Rectal smooth muscle tissue (tissue), 1 donor: ENCODE data around the gene TET1.
"Not testable (repeated sequence)": the region's sequence is repeated elsewhere in the genome, so short reads cannot be mapped to it uniquely, and the experiment has no call there.

Experiments used
- H3K27ac ChIP-seq: one replicate; pipeline ENCODE4 v1.7.0; 2013; ENCODE audit warnings: low read depth, low read length, inconsistent platforms
- H3K27me3 ChIP-seq: one replicate; pipeline ENCODE4 v1.7.0; 2013; ENCODE audit warnings: low read length; ENCODE audit not compliant: control insufficient read depth, insufficient read depth
- H3K36me3 ChIP-seq: one replicate; pipeline ENCODE4 v1.7.0; 2013; ENCODE audit warnings: low read length; ENCODE audit not compliant: control insufficient read depth, insufficient read depth
- H3K4me1 ChIP-seq: one replicate; pipeline ENCODE4 v1.7.0; 2013; ENCODE audit warnings: low read length; ENCODE audit not compliant: control insufficient read depth, insufficient read depth
- H3K4me3 ChIP-seq: one replicate; pipeline ENCODE4 v1.7.0; 2013; ENCODE audit warnings: low read length
- H3K9ac ChIP-seq: one replicate; pipeline ENCODE4 v1.7.0; 2013; ENCODE audit warnings: low read length

TET1 gene

DNA sequence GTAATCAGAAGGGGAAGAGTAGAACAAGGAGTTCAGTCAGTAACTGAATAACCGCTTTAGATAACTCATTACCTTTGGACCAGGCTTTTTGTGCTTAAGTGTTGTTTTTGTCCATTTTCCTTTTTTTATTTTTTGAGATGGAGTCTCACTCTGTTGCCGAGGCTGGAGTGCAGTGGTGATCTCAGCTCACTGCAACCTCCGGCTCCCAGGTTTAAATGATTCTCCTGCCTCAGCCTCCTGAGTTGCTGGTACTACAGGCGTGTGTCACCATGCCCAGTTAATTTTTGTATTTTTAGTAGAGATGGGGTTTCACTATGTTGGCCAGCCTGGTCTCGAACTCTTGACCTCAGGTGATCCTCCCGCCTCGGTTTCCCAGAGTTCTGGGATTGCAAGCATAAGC, 175.6 kb downstream of the TET1 start:
- H3K36me3 ChIP-seq = peaks cover 12% of the 10 kb centered on the region
- H3K9ac ChIP-seq, H3K27ac ChIP-seq, H3K4me3 ChIP-seq, H3K27me3 ChIP-seq, H3K4me1 ChIP-seq: not testable (repeated sequence)

DNA sequence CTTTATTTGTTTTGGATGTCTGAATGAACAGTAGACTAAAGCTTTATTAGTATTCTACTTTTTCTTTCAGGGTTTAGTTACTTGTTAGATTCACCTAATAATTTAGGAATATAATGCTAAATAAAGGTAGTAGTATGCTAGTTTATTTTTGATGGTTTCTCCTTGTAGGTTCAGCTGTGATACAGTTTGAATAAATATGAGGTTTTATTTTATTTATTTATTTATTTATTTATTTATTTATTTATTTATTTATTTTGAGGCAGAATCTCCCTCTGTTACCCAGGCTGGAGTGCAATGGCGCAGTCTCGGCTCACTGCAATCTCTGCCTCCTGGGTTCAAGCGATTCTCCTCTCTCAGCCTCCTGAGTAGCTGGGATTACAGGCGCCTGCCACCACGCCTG, 180.5 kb downstream of the TET1 start:
- H3K36me3 ChIP-seq = peaks cover 13% of the 10 kb centered on the region
- H3K27ac ChIP-seq, H3K4me3 ChIP-seq, H3K9ac ChIP-seq, H3K27me3 ChIP-seq, H3K4me1 ChIP-seq: not testable (repeated sequence)

- Histone ChIP-seq H3K27ac (no peak overlapping the region), H3K9ac (no peak overlapping the region), H3K36me3 (peaks cover 11% of the 10 kb centered on the region), H3K4me1 (no peaks in the 10 kb centered on the region), H3K27me3 (no peaks in the 10 kb centered on the region), H3K4me3 (no peak overlapping the region)
Observed at GRCh38 chr10:68742397-68742796, 182.3 kb downstream of the TET1 start.
